AG10803 (cell line): ENCODE measurements around the gene DUSP15.

Source experiments
- DNase-seq: peaks from one replicate; pipeline ENCODE4 v3.0.0; 2010; ENCODE audit warnings: low read depth
- H3K4me3 ChIP-seq: 2 replicates; pipeline ENCODE4 v1.5.1; 2011; ENCODE audit warnings: mild to moderate bottlenecking, low read length, control low read depth
- TF ChIP-seq, protein P1 (sequence below): conservative IDR thresholded peaks from 2 replicates; pipeline ENCODE4 v1.5.1; 2011; ENCODE audit warnings: mild to moderate bottlenecking, low read length, control low read depth, inconsistent platforms

Gene DUSP15

DNA sequence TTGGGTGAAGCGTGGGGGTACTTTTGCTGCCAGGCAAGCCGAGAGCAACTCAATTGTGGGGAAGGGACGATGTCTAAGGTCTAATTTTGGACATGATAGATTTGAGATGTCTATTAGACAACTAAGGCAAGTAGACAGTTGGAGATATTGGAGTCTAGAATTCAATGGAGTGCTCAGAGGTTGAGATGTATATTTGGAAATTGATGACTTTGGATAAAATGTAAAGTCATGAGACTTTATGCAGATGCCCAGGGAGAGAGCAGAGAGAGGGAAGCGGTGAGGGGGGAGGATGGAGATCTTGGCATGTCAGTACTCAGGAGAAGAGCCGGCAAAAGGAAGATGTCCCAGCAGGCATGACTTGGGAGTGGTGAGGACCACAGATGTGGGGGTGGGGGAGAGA, 44.3 kb downstream of the DUSP15 start:
- H3K4me3 ChIP-seq: no peak overlapping the region
- no peak for DNase-seq
- TF ChIP-seq, protein P1, sequence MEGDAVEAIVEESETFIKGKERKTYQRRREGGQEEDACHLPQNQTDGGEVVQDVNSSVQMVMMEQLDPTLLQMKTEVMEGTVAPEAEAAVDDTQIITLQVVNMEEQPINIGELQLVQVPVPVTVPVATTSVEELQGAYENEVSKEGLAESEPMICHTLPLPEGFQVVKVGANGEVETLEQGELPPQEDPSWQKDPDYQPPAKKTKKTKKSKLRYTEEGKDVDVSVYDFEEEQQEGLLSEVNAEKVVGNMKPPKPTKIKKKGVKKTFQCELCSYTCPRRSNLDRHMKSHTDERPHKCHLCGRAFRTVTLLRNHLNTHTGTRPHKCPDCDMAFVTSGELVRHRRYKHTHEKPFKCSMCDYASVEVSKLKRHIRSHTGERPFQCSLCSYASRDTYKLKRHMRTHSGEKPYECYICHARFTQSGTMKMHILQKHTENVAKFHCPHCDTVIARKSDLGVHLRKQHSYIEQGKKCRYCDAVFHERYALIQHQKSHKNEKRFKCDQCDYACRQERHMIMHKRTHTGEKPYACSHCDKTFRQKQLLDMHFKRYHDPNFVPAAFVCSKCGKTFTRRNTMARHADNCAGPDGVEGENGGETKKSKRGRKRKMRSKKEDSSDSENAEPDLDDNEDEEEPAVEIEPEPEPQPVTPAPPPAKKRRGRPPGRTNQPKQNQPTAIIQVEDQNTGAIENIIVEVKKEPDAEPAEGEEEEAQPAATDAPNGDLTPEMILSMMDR: no peak

DNA sequence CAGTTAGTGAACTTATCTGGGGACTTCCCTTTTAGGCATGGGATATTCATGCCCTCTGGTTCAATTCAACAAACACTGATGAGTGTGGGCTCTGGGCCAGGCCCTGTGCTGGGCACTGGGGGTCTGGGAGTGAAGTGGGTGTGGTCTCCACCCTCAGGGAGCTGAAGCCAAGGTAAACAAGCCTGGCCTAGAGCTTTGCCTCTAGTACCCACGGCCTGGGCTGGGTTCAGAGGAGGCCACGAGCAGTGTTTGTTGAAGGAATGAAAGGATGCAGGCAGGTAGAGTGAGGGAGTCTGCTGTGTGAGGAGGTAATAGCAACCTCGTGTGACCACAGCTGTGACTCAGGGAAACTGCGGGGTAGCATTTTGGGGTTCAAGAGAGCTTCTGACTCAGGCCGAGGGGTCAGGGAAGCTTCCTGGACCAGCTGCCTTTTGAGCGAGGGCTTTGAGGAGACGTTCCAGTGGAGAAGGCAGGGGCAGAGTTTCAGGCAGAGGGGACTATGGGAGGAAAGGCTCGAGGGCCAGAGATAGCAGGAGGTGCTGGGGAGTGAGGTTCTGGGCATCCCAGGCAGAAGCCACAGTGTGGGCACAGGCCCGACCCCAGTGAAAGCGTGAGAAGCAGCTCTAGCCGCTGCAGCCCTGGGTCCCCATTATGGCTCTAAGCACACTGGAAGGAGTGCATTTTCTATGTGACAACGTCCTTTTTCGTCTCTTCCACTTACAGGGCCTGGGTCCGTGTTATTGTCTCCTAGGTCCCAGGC, 45.6 kb downstream of the DUSP15 start:
- H3K4me3 ChIP-seq: no peak overlapping the region

DNA sequence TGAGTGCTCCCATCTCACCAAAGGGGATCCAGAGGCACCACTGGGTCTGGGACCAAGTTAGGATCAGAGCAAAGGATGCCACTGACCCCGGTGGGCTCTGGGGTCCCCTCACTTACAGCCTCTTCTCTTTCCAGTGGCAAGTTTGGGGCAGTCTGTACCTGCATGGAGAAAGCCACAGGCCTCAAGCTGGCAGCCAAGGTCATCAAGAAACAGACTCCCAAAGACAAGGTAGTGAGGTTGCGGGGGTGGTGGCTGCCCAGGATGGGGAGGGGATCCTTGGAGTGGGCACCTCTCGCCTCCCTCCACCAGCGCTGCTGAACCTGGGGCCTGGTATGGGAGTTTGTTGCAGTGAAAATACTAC, 46.2 kb downstream of the DUSP15 start:
- no peak for DNase-seq
- H3K4me3 ChIP-seq: no peak overlapping the region
- TF ChIP-seq, protein P1: no peak

More for the DNA sequence above, 45.6 kb downstream of the DUSP15 start:
- TF ChIP-seq, protein P1: no peak
- no peak for DNase-seq

DNA sequence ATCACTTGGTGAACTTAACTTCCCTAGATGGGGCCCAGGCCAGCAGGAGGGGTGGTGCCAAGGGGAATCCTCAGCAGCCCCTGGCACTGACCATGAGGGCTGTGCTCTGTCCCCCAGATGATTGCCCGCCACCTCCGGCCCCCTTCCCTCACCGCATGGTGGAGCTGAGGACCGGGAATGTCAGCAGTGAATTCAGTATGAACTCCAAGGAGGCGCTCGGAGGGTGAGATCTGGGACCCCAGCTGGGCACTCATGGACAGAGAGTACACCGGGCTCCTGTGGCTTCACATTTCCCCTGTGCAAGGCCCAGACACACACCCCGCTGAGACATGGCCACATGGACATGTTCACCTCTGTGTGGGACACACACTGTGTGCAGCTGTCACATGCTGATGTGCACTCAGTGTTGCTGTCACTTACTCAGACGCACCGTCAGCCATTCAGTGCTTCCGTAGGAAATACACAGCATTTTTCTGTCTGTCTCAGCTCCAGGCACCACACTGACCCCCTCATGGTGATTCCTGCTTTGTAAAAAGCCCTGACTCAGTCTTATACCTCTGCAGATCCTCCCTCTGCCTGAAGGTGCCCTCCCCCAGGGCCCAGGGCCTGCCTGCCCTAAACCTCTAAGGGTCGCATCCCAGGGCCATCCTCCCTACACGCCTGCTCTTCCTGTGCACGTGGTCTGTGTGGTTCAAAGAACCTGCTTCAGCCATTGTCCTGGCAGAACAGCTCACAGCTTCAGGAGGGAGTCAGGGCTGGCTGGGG, 46.8 kb downstream of the DUSP15 start:
- no peak for DNase-seq
- H3K4me3 ChIP-seq: no peak overlapping the region
- TF ChIP-seq, protein P1: no peak

DNA sequence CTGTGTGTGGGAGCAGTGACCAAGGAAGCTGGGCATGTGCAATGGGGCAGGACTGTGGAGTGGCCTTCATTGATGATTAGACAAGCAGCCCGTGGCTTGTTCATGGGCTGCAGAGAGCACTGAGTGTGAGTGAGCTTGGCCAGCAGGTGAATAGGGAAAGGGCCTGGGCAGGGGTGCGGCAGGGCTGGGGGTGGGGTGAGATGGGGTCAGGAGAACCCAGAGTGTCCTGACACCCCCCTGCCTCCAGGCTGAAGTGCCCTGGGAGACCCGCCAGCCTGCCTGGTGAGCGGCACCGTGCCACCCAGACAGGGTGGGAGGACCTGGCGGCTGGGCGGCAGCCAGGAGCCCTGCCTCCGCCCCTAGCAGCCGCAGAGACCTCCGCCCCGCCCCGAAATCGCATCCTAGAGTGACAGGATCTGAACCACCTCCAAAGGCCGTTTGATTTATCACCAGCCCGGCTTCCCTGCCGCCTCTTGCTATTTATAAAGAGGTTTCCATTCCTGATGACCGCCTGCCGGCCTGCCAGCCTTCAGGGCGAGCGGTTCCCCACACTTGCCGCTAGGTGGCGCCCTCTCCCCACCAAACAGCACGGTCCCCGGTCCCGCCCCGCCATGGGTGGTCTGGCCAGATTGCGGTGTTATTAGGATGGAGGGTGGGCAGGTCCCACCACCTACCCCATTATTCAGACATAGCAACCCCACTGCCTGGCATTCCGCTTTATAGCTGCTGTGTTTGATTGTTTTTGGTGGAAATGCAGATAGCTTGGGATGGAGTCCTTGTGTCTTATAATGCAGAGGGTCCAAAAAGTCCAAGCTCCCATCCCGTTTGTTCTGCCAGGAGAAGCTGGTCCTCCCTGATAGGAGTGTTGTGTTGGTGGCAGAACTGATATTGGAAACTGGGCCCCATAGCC, 47.7 kb downstream of the DUSP15 start:
- no peak overlapping the region for H3K4me3 ChIP-seq
- TF ChIP-seq, protein P1: peak; percentile 86

DNA sequence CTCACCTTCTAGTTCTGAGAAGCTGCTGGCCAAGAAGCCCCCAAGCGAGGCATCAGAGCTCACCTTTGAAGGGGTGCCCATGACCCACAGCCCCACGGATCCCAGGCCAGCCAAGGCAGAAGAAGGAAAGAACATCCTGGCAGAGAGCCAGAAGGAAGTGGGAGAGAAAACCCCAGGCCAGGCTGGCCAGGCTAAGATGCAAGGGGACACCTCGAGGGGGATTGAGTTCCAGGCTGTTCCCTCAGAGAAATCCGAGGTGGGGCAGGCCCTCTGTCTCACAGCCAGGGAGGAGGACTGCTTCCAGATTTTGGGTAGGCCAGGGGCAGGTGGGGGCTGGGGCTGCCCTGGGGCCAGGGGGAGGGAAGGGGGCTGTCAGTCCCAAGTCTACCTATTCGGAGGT, 48.9 kb downstream of the DUSP15 start:
- no peak for DNase-seq
- TF ChIP-seq, protein P1: no peak
- H3K4me3 ChIP-seq: no peak overlapping the region

More for the DNA sequence above, 47.7 kb downstream of the DUSP15 start:
- DNase-seq: peak; percentile 54
